Loucy (cell line): ENCODE results near the gene TBL1X.

Experiments used
- EZH2phosphoT487 ChIP-seq: fragments of 200-600 bp; IDR thresholded peaks from 2 replicates; pipeline ENCODE4 v1.6.1; 2018; ENCODE audit warnings: antibody characterized with exemption, mild to moderate bottlenecking, moderate library complexity, borderline replicate concordance
- TF ChIP-seq, protein P1 (sequence below): fragments of 200-600 bp; sonication (generic); conservative IDR thresholded peaks from 2 replicates; pipeline ENCODE4 v1.5.1; 2014; ENCODE audit warnings: mild to moderate bottlenecking, antibody characterized with exemption, low read length

DNA sequence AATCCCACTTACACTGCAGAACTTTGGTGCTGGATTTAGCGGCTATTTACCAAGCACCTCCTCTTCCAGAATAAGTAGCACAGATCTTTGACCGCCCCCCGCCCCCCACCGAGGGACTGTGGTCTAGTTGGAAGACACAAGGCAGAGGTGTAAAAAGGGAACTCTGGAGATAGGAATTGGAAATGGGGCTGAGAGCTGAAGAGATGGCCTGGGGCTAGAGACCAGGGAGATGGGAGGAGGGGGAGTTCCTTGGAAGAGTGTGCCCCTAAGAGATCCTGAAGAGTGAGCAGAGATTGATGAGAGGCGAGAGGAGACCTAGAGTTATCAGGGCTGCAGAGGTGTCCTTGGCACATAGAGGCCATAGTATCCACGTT, 55.3 kb downstream of the TBL1X start:
- TF ChIP-seq, protein P1, sequence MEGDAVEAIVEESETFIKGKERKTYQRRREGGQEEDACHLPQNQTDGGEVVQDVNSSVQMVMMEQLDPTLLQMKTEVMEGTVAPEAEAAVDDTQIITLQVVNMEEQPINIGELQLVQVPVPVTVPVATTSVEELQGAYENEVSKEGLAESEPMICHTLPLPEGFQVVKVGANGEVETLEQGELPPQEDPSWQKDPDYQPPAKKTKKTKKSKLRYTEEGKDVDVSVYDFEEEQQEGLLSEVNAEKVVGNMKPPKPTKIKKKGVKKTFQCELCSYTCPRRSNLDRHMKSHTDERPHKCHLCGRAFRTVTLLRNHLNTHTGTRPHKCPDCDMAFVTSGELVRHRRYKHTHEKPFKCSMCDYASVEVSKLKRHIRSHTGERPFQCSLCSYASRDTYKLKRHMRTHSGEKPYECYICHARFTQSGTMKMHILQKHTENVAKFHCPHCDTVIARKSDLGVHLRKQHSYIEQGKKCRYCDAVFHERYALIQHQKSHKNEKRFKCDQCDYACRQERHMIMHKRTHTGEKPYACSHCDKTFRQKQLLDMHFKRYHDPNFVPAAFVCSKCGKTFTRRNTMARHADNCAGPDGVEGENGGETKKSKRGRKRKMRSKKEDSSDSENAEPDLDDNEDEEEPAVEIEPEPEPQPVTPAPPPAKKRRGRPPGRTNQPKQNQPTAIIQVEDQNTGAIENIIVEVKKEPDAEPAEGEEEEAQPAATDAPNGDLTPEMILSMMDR: no peak
- no peak for TF ChIP-seq EZH2phosphoT487
